DND-41 (cell line): ENCODE results near the gene OR10A5.

Experiments
- ATAC-seq: fragments of 200-7000 bp; cut with Tn5 transposase; 3 replicates; pipeline ENCODE4 v1.9.1; 2021; ENCODE audit warnings: low read depth; ENCODE audit not compliant: insufficient read depth
- DNase-seq: peaks from one replicate; pipeline ENCODE4 v3.0.0-alpha.2; 2020
- H2AFZ ChIP-seq: 2 replicates; pipeline ENCODE4 v1.6.0; 2012; ENCODE audit warnings: low read depth, low read length
- H3K27ac ChIP-seq: 2 replicates; pipeline ENCODE4 v1.5.1; 2012; ENCODE audit warnings: low read length, inconsistent platforms
- H3K27me3 ChIP-seq: fragments of 200-600 bp; sonication (generic); 2 replicates; pipeline ENCODE4 v1.6.0; 2012; ENCODE audit warnings: low read length, mild to moderate bottlenecking, inconsistent platforms; ENCODE audit not compliant: insufficient read depth, poor library complexity
- H3K36me3 ChIP-seq: 2 replicates; pipeline ENCODE4 v1.5.1; 2012; ENCODE audit warnings: low read length, inconsistent platforms; ENCODE audit not compliant: insufficient read depth
- H3K4me1 ChIP-seq: 2 replicates; pipeline ENCODE4 v1.5.1; 2012; ENCODE audit warnings: mild to moderate bottlenecking, low read length; ENCODE audit not compliant: insufficient read depth
- H3K4me2 ChIP-seq: 2 replicates; pipeline ENCODE4 v1.6.0; 2012; ENCODE audit warnings: mild to moderate bottlenecking, moderate library complexity, low read length, inconsistent platforms; ENCODE audit not compliant: insufficient read depth
- H3K4me3 ChIP-seq, 2 experiments: fragments of 200-600 bp in 1 of 2; shearing (Covaris generic) in 1 of 2; 2 replicates each; pipeline ENCODE4 v1.5.1; 2012 to 2016; ENCODE audit warnings: inconsistent platforms in 2 of 2, low read length in 2 of 2, mild to moderate bottlenecking in 2 of 2, low read depth in 1 of 2, moderate library complexity in 1 of 2
- H3K79me2 ChIP-seq: 2 replicates; pipeline ENCODE4 v1.6.0; 2012; ENCODE audit warnings: low read length, inconsistent platforms; ENCODE audit not compliant: insufficient read depth
- H3K9ac ChIP-seq: 2 replicates; pipeline ENCODE4 v1.6.0; 2012; ENCODE audit warnings: low read depth, mild to moderate bottlenecking, inconsistent platforms, low read length, moderate library complexity
- H3K9me3 ChIP-seq: 2 replicates; pipeline ENCODE4 v1.5.1; 2012; ENCODE audit warnings: low read length, moderate library complexity, mild to moderate bottlenecking, inconsistent platforms; ENCODE audit not compliant: insufficient read depth, severe bottlenecking
- H4K20me1 ChIP-seq: 2 replicates; pipeline ENCODE4 v1.6.0; 2012; ENCODE audit warnings: low read length; ENCODE audit not compliant: insufficient read depth
- EZH2 ChIP-seq: IDR thresholded peaks from 3 replicates; pipeline ENCODE4 v1.6.1; 2012; ENCODE audit warnings: borderline replicate concordance, low read depth, mild to moderate bottlenecking, moderate library complexity, low read length, inconsistent platforms; ENCODE audit not compliant: severe bottlenecking
- TF ChIP-seq, protein P1 (sequence below): IDR thresholded peaks from 2 replicates; pipeline ENCODE4 v1.5.1; 2012; ENCODE audit warnings: borderline replicate concordance, low read length, moderate library complexity, mild to moderate bottlenecking; ENCODE audit not compliant: poor library complexity, severe bottlenecking; ENCODE audit errors: extremely low read depth

OR10A5 gene

GRCh38 chr11:6862961-6863360 lies 17.5 kb downstream of the OR10A5 start, which contains the start of gene OR10A2:
TSS of gene OR10A2 (plus strand) at chr11:6863057. CDS start at chr11:6869755, 6,698 bp downstream.
- no peaks in the 10 kb centered on the region for H3K4me1 ChIP-seq
- DNase-seq (no peak), ATAC-seq (no peak)

DNA sequence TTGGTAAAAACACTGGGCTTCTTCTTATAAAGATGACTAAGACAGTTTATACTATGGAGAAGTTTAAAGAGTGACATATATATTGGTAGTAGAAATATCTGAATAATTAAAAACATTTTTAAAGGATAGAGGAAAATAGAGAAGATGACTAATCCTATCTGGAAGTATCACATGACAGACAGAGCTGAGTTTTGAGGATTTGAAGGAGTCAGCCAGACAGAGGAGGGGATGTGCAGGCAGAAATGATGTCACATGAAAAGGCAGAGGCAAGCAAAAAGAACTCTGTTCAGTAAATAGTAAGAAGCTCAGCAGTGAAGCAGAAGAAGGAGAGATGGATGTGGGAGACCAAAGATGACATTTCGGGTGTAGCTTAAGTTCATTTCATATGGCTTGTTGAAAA lies 19.0 kb downstream of the OR10A5 start:
- Histone ChIP-seq H2AFZ (no peak overlapping the region), H3K9ac (no peak overlapping the region), H3K4me2 (no peak overlapping the region), H3K9me3 (no peaks in the 10 kb centered on the region), H3K36me3 (no peaks in the 10 kb centered on the region), H3K4me1 (no peaks in the 10 kb centered on the region), H3K27ac (no peak overlapping the region), H3K79me2 (no peaks in the 10 kb centered on the region), H3K4me3 (no peak overlapping the region), H4K20me1 (no peaks in the 10 kb centered on the region), H3K27me3 (no peaks in the 10 kb centered on the region)
- ATAC-seq (no peak), DNase-seq (no peak)
- no peak for TF ChIP-seq EZH2
- TF ChIP-seq, protein P1, sequence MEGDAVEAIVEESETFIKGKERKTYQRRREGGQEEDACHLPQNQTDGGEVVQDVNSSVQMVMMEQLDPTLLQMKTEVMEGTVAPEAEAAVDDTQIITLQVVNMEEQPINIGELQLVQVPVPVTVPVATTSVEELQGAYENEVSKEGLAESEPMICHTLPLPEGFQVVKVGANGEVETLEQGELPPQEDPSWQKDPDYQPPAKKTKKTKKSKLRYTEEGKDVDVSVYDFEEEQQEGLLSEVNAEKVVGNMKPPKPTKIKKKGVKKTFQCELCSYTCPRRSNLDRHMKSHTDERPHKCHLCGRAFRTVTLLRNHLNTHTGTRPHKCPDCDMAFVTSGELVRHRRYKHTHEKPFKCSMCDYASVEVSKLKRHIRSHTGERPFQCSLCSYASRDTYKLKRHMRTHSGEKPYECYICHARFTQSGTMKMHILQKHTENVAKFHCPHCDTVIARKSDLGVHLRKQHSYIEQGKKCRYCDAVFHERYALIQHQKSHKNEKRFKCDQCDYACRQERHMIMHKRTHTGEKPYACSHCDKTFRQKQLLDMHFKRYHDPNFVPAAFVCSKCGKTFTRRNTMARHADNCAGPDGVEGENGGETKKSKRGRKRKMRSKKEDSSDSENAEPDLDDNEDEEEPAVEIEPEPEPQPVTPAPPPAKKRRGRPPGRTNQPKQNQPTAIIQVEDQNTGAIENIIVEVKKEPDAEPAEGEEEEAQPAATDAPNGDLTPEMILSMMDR = no peak

More at GRCh38 chr11:6862961-6863360, 17.5 kb downstream of the OR10A5 start, which contains the start of gene OR10A2:
- Histone ChIP-seq H3K4me2 (no peak within 1 kb of the TSS), H4K20me1 (no peaks in the 10 kb centered on the region), H3K27ac (no peak within 1 kb of the TSS), H3K9ac (no peak within 1 kb of the TSS), H3K4me3 (no peak within 1 kb of the TSS), H3K9me3 (no peaks in the 10 kb centered on the region), H3K36me3 (no peaks in the 10 kb centered on the region), H2AFZ (no peak within 1 kb of the TSS), H3K79me2 (no peaks in the 10 kb centered on the region), H3K27me3 (no peaks in the 10 kb centered on the region)
- TF ChIP-seq, protein P1 = no peak
- TF ChIP-seq EZH2 = no peak

DNA sequence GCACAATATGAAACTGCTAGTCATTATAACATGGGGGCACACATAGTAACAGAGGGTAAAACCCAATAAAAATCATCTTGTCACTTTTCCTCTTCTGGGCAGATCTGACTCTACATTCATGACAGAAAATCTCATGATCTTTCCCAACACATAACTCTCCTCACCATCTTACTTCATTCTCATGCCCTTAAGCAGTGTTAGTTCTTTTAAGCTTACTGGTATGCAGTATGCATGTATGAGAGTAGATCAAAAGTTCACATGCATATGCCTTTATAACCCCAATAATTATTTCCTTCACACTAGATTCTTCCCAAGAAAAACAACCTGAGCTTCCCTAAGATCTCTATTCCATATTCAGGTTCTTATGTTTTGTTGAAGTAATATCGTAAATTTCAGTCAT lies 25.8 kb downstream of the OR10A5 start:
- no peak overlapping the region for H2AFZ ChIP-seq
- no peaks in the 10 kb centered on the region for H4K20me1 ChIP-seq
- ATAC-seq (no peak), DNase-seq (no peak)
- H3K27ac ChIP-seq = no peak overlapping the region
- no peak for TF ChIP-seq EZH2
- TF ChIP-seq, protein P1 = no peak
- no peak overlapping the region for H3K4me3 ChIP-seq
- H3K27me3 ChIP-seq = no peaks in the 10 kb centered on the region
- H3K79me2 ChIP-seq = no peaks in the 10 kb centered on the region
- H3K36me3 ChIP-seq = no peaks in the 10 kb centered on the region
- H3K9ac ChIP-seq = no peak overlapping the region
- H3K4me2 ChIP-seq = no peak overlapping the region
- H3K9me3 ChIP-seq = no peaks in the 10 kb centered on the region
- no peaks in the 10 kb centered on the region for H3K4me1 ChIP-seq

DNA sequence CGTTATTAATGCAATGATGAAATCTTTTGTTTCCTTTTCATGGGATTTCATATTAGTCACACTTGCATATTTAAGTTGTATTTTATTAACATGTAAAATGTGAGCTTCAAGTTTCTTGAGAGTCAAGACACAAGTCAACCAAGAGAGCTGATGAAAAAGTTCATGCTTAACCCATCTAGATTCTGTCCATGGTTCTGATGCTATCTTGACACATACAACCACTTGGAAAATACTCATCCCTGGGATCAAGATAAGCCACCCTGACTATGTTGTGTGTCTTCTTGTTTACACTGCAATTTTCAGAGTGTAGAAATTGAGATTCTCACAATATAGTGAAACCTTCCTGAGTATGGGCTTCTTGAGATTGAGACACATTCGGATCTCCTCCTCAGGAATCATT lies 30.3 kb downstream of the OR10A5 start:
- no peak overlapping the region for H2AFZ ChIP-seq
- no peak for DNase-seq
- ATAC-seq = no peak

More for the DNA sequence above, 30.3 kb downstream of the OR10A5 start:
- Histone ChIP-seq H3K4me1 (no peaks in the 10 kb centered on the region), H3K27ac (no peak overlapping the region), H3K36me3 (no peaks in the 10 kb centered on the region), H3K4me2 (no peak overlapping the region), H3K9me3 (no peaks in the 10 kb centered on the region), H3K27me3 (no peaks in the 10 kb centered on the region), H4K20me1 (no peaks in the 10 kb centered on the region), H3K9ac (no peak overlapping the region), H3K79me2 (no peaks in the 10 kb centered on the region), H3K4me3 (no peak overlapping the region)
- TF ChIP-seq, protein P1 = no peak
